ENCODE measurements around the gene PTPRE. TPM values are rescaled to one million over a fixed set of nuclear protein-coding genes. Genes with fewer than 3 reads are reported as not detected.

PTPRE gene
- total RNA-seq, 1 experiment from 2014 or later = 12.3 TPM

DNA sequence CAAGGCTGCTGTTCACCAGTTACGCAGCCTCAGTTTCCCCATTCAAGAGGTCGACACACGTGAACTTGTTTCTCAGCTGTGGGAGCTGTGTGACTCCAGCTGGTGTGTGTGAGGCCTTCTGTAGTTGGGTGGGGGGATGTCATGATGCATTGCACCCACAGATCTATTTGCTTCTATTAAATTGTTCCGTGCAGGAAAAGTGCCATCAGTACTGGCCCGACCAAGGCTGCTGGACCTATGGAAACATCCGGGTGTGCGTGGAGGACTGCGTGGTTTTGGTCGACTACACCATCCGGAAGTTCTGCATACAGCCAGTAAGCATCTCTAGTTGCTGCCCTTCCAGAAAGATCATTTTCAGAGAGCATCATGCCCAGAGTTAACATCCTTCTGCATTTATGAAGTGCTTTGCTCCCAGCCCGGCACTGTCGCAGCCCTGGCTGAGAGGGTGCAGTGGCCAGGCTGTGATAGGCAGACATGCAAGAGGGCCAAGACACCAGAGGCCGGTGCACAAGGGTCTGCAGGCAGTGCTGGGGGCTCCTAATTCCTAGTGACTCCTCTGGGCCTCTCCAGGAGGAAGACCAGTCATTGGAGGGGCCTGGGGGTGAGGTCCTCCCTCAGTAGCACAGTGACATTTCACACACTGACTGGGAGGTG is 159.1 kb downstream of the PTPRE start:
- Histone ChIP-seq H3K27me3 (ENCODE audit: insufficient read depth, low read length) (no peaks in the 10 kb centered on the region), H3K4me1 (ENCODE audit: control insufficient read depth in 1 of 2, insufficient read depth in 2 of 2, low read length in 2 of 2) (peaks cover 0 to 6% of the 10 kb centered on the region in 2 experiments; a peak in 1 of 4 replicates), H3K9ac (ENCODE audit: low read length) (no peak overlapping the region), H3K9me2 (ENCODE audit: insufficient read depth) (no peaks in the 10 kb centered on the region), H2AFZ (ENCODE audit: low read depth, low read length, poor library complexity, severe bottlenecking) (no peak overlapping the region), H3K9me3 (ENCODE audit: control insufficient read depth in 1 of 2, insufficient read depth in 1 of 2, low read depth in 1 of 2, low read length in 2 of 2) (no peaks in the 10 kb centered on the region), H3K4me3 (replicated peaks in 1 of 2; ENCODE audit: low read depth in 1 of 2, low read length in 2 of 2) (no peak overlapping the region), H4K20me1 (ENCODE audit: insufficient read depth) (no peaks in the 10 kb centered on the region), H3K79me2 (ENCODE audit: insufficient read depth, low read length) (no peaks in the 10 kb centered on the region), H3K4me2 (ENCODE audit: low read length) (no peak overlapping the region), H3K27ac (ENCODE audit: low read depth, low read length) (no peak overlapping the region), H3K36me3 (ENCODE audit: control insufficient read depth in 1 of 2, insufficient read depth in 2 of 2, low read length in 2 of 2) (no peaks in the 10 kb centered on the region; a peak in 1 of 4 replicates)
- CTCF ChIA-PET = interaction anchor here (1.7 kb wide), 1 partner anchor 159 kb away, joined by 4 read pairs; the partner anchor contains the start of gene PTPRE
- TF ChIP-seq EGR1 (IDR thresholded peaks at IDR 0.05; ENCODE audit: low read depth) = no peak
- TF ChIP-seq, protein P1, sequence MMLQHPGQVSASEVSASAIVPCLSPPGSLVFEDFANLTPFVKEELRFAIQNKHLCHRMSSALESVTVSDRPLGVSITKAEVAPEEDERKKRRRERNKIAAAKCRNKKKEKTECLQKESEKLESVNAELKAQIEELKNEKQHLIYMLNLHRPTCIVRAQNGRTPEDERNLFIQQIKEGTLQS (IDR thresholded peaks at IDR 0.05) = no peak
- TF ChIP-seq SP1 (IDR thresholded peaks at IDR 0.05; ENCODE audit: low read depth) = no peak
- TF ChIP-seq, protein P2, sequence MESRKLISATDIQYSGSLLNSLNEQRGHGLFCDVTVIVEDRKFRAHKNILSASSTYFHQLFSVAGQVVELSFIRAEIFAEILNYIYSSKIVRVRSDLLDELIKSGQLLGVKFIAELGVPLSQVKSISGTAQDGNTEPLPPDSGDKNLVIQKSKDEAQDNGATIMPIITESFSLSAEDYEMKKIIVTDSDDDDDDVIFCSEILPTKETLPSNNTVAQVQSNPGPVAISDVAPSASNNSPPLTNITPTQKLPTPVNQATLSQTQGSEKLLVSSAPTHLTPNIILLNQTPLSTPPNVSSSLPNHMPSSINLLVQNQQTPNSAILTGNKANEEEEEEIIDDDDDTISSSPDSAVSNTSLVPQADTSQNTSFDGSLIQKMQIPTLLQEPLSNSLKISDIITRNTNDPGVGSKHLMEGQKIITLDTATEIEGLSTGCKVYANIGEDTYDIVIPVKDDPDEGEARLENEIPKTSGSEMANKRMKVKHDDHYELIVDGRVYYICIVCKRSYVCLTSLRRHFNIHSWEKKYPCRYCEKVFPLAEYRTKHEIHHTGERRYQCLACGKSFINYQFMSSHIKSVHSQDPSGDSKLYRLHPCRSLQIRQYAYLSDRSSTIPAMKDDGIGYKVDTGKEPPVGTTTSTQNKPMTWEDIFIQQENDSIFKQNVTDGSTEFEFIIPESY (IDR thresholded peaks at IDR 0.05; ENCODE audit: extremely low read depth, insufficient replicate concordance, low read length) = no peak
- TF ChIP-seq ELF1 (IDR thresholded peaks at IDR 0.05; ENCODE audit: borderline replicate concordance, low read depth) = no peak
- no peak for TF ChIP-seq FOSL1 (IDR thresholded peaks at IDR 0.05; ENCODE audit: low read depth)
- TF ChIP-seq EZH2phosphoT487 (IDR thresholded peaks at IDR 0.05; ENCODE audit: borderline replicate concordance) = no peak
- no peak for TF ChIP-seq SRF (IDR thresholded peaks at IDR 0.05; ENCODE audit: low read depth)
- no peak for TF ChIP-seq ZFX (IDR thresholded peaks at IDR 0.05)
- TF ChIP-seq ZNF274 (IDR thresholded peaks at IDR 0.05; ENCODE audit: low read depth, low read length) = no peak
- no peak for TF ChIP-seq TCF7L2 (IDR thresholded peaks at IDR 0.05; ENCODE audit: borderline replicate concordance, extremely low read depth, insufficient read depth, insufficient read length)
- no peak for TF ChIP-seq CTCF (IDR thresholded peaks at IDR 0.05 in 2 of 3, conservative IDR thresholded peaks at IDR 0.05 in 1 of 3; ENCODE audit: borderline replicate concordance in 1 of 3, insufficient read depth in 1 of 3, low read depth in 2 of 3, low read length in 2 of 3)
- TF ChIP-seq, protein P3, sequence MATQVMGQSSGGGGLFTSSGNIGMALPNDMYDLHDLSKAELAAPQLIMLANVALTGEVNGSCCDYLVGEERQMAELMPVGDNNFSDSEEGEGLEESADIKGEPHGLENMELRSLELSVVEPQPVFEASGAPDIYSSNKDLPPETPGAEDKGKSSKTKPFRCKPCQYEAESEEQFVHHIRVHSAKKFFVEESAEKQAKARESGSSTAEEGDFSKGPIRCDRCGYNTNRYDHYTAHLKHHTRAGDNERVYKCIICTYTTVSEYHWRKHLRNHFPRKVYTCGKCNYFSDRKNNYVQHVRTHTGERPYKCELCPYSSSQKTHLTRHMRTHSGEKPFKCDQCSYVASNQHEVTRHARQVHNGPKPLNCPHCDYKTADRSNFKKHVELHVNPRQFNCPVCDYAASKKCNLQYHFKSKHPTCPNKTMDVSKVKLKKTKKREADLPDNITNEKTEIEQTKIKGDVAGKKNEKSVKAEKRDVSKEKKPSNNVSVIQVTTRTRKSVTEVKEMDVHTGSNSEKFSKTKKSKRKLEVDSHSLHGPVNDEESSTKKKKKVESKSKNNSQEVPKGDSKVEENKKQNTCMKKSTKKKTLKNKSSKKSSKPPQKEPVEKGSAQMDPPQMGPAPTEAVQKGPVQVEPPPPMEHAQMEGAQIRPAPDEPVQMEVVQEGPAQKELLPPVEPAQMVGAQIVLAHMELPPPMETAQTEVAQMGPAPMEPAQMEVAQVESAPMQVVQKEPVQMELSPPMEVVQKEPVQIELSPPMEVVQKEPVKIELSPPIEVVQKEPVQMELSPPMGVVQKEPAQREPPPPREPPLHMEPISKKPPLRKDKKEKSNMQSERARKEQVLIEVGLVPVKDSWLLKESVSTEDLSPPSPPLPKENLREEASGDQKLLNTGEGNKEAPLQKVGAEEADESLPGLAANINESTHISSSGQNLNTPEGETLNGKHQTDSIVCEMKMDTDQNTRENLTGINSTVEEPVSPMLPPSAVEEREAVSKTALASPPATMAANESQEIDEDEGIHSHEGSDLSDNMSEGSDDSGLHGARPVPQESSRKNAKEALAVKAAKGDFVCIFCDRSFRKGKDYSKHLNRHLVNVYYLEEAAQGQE (IDR thresholded peaks at IDR 0.05; ENCODE audit: low read depth) = no peak
- TF ChIP-seq MAX (IDR thresholded peaks at IDR 0.05) = no peak
- no peak for TF ChIP-seq SIN3A (IDR thresholded peaks at IDR 0.05; ENCODE audit: low read depth)
- no peak for TF ChIP-seq YY1 (IDR thresholded peaks at IDR 0.05; ENCODE audit: extremely low read depth, insufficient replicate concordance, low read depth, low read length)
- TF ChIP-seq RAD21 (IDR thresholded peaks at IDR 0.05; ENCODE audit: low read depth) = no peak
- TF ChIP-seq CBX3 (IDR thresholded peaks at IDR 0.05; ENCODE audit: low read depth) = no peak
- no peak for TF ChIP-seq POLR2A (IDR thresholded peaks at IDR 0.05; ENCODE audit: borderline replicate concordance, extremely low read depth, insufficient read depth, insufficient read length)
- TF ChIP-seq CEBPB (IDR thresholded peaks at IDR 0.05; ENCODE audit: low read depth) = no peak
- ATAC-seq = no peak
- RAD21 ChIA-PET (ENCODE audit: low non-redundant PET in 1 of 2, low total read pairs in 2 of 2, uncharacterized antibody in 2 of 2, unreplicated experiment in 2 of 2) = no interaction called here
- DNase-seq (ENCODE audit: low read depth, low spot score) = no peak
- BruUV-seq (replicated peaks) = no TSS peak
- POLR2A ChIA-PET = no interaction called here
- intact Hi-C loops (cut with micrococcal nuclease) = loop anchor here (5.0 kb wide), 1 partner anchor 574 kb away; no protein-coding TSS in a partner anchor

Data from HCT116 (cell line).